Panc1 (cell line): ENCODE results near the gene LYRM4. TPM values are rescaled to one million over a fixed set of nuclear protein-coding genes. Genes with fewer than 3 reads are reported as not detected.

Experiments
- ATAC-seq: fragments of 200-7000 bp; cut with Tn5 transposase; 2 replicates; pipeline ENCODE4 v1.9.1; 2020; ENCODE audit warnings: mild to moderate bottlenecking, moderate library complexity
- BruUV-seq: library from RNA; stranded (reverse); fragments of 400-500 nt; replicated peaks from 2 replicates; lab custom pipeline; 2021; lab: Mats Ljungman, UMichigan
- CTCF ChIA-PET: fragments of 300-600 bp; sonication (Branson Sonifier 250); formaldehyde crosslinking; loops from one replicate; lab custom pipeline; 2022; ENCODE audit warnings: antibody characterized with exemption; lab: Charles Lee
- POLR2A ChIA-PET: fragments of 300-600 bp; sonication (Branson Sonifier 250); formaldehyde crosslinking; loops from one replicate; lab custom pipeline; 2022; ENCODE audit warnings: antibody characterized with exemption; lab: Charles Lee
- DNase-seq: peaks from one replicate; pipeline ENCODE4 v3.0.0-alpha.2; 2010; ENCODE audit warnings: low read depth, low spot score
- H3K27ac ChIP-seq: 2 replicates; pipeline ENCODE4 v1.5.1; 2011; ENCODE audit warnings: mild to moderate bottlenecking, low read length, inconsistent platforms
- H3K27me3 ChIP-seq: fragments of 200-500 bp; sonication (Bioruptor generic); 2 replicates; pipeline ENCODE4 v1.6.0; 2014; ENCODE audit warnings: low read length, inconsistent platforms; ENCODE audit not compliant: control insufficient read depth, insufficient read depth
- H3K36me3 ChIP-seq: fragments of 200-500 bp; sonication (Bioruptor generic); 2 replicates; pipeline ENCODE4 v1.5.1; 2014; ENCODE audit warnings: inconsistent platforms, mild to moderate bottlenecking, low read length, moderate library complexity; ENCODE audit not compliant: control insufficient read depth, insufficient read depth
- H3K4me1 ChIP-seq: 2 replicates; pipeline ENCODE4 v1.5.1; 2011; ENCODE audit warnings: inconsistent platforms, mild to moderate bottlenecking, low read length, moderate library complexity; ENCODE audit not compliant: control insufficient read depth, insufficient read depth
- H3K4me3 ChIP-seq, 2 experiments: 2 replicates each; pipeline ENCODE4 v1.5.1; 2011 to 2012; ENCODE audit warnings: low read depth in 2 of 2, low read length in 2 of 2, mild to moderate bottlenecking in 2 of 2, inconsistent platforms in 1 of 2, moderate library complexity in 1 of 2
- H3K9me3 ChIP-seq: fragments of 200-500 bp; sonication (Bioruptor generic); 2 replicates; pipeline ENCODE4 v1.5.1; 2014; ENCODE audit warnings: low read depth, mild to moderate bottlenecking, inconsistent platforms, low read length, moderate library complexity; ENCODE audit not compliant: control insufficient read depth, insufficient read depth
- POLR2AphosphoS5 ChIP-seq: IDR thresholded peaks from 2 replicates; pipeline ENCODE4 v1.6.1; 2012; ENCODE audit warnings: mild to moderate bottlenecking, low read depth, low read length, moderate library complexity
- SIN3A ChIP-seq: IDR thresholded peaks from 2 replicates; pipeline ENCODE4 v1.6.1; 2012; ENCODE audit warnings: low read depth, mild to moderate bottlenecking, low read length, moderate library complexity, borderline replicate concordance; ENCODE audit not compliant: insufficient read depth
- TCF7L2 ChIP-seq: IDR thresholded peaks from 2 replicates; pipeline ENCODE4 v1.6.1; 2011; ENCODE audit warnings: mild to moderate bottlenecking, low read depth, low read length, inconsistent platforms
- in situ Hi-C: cut with HindIII; loops from 2 replicates; pipeline ENCODE4 v1.10.0; 2016; ENCODE audit warnings: low sequenced_read_pairs, low pct_unique_long_range_greater_than_20kb
- intact Hi-C: fragments of 100-400 bp; cut with micrococcal nuclease; formaldehyde crosslinking; loops from one replicate; pipeline ENCODE4 v1.10.0; 2022; ENCODE audit not compliant: unreplicated experiment
- total RNA-seq: library from RNA; stranded (reverse); gene quantifications from one replicate; pipeline ENCODE4 v1.2.1, GENCODE V29; 2021; ENCODE audit not compliant: unreplicated experiment
- TF ChIP-seq, protein P1 (sequence below): fragments of 450-650 bp; IDR thresholded peaks from 2 replicates; pipeline ENCODE4 v1.5.1; 2017; ENCODE audit warnings: mild to moderate bottlenecking
- TF ChIP-seq, protein P2 (sequence below), 2 experiments: IDR thresholded peaks; 2 replicates each; pipeline ENCODE4 v1.6.1; 2011 to 2012; ENCODE audit warnings: low read depth in 2 of 2, control low read depth in 1 of 2, low read length in 1 of 2, mild to moderate bottlenecking in 1 of 2, moderate library complexity in 1 of 2; ENCODE audit not compliant: insufficient read depth in 1 of 2

LYRM4 gene
- total RNA-seq, 1 experiment from 2014 or later = 27.4 TPM

DNA sequence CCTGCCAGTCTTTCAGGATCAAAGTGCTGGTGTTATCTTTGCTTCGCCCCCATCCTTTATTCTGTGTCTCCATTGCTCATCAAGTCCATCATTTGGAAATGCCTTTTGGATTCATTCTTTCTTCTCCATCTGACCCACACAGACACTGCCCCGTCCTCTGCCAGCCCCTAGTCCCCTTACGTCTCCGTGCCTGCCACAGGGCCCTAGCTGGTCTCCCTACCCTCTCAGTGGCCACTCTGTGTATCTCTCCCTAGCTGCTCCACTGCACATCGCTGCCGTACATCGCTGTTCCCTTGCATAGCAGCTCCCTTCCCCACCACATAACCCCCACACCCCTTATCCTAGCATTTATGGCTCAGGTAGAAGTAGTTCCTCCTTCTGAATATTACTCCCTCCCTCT is 159.9 kb downstream of the LYRM4 start:
- DNase-seq (no peak), ATAC-seq (no peak)
- TF ChIP-seq, protein P1, sequence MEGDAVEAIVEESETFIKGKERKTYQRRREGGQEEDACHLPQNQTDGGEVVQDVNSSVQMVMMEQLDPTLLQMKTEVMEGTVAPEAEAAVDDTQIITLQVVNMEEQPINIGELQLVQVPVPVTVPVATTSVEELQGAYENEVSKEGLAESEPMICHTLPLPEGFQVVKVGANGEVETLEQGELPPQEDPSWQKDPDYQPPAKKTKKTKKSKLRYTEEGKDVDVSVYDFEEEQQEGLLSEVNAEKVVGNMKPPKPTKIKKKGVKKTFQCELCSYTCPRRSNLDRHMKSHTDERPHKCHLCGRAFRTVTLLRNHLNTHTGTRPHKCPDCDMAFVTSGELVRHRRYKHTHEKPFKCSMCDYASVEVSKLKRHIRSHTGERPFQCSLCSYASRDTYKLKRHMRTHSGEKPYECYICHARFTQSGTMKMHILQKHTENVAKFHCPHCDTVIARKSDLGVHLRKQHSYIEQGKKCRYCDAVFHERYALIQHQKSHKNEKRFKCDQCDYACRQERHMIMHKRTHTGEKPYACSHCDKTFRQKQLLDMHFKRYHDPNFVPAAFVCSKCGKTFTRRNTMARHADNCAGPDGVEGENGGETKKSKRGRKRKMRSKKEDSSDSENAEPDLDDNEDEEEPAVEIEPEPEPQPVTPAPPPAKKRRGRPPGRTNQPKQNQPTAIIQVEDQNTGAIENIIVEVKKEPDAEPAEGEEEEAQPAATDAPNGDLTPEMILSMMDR = no peak
- no peak for TF ChIP-seq SIN3A
- BruUV-seq = no TSS peak
- in situ Hi-C loops = no loop called here
- Histone ChIP-seq H3K27me3 (no peaks in the 10 kb centered on the region), H3K27ac (no peak overlapping the region), H3K9me3 (no peaks in the 10 kb centered on the region), H3K4me1 (no peaks in the 10 kb centered on the region), H3K4me3 (no peak overlapping the region), H3K36me3 (no peaks in the 10 kb centered on the region)
- intact Hi-C loops = no loop called here
- CTCF ChIA-PET = no interaction called here
- POLR2A ChIA-PET = no interaction called here

DNA sequence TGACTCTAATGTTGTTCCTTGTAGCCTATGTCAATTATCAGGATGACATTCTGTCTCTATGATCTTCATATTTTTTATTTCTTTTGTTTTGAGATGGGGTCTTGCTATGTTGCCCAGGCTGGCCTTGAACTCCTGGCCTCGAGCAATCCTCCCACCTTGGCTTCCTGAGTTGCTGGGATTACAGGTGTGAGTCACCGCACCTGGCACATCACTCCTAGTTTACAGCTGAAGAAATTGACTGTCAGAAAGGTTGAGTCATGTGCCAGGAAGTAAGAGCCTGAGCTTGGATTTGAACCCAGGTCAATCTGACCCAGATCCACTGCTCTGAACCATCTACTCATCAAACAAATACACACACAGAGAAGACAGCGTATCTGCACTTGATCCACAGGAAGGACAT is 161.2 kb downstream of the LYRM4 start:
- ATAC-seq (no peak), DNase-seq (no peak)
- Histone ChIP-seq H3K4me1 (no peaks in the 10 kb centered on the region), H3K27me3 (no peaks in the 10 kb centered on the region), H3K4me3 (no peak overlapping the region), H3K9me3 (no peaks in the 10 kb centered on the region), H3K27ac (no peak overlapping the region), H3K36me3 (no peaks in the 10 kb centered on the region)
- TF ChIP-seq TCF7L2 (no peak), SIN3A (no peak), POLR2AphosphoS5 (no peak)
- TF ChIP-seq, protein P1 = no peak
- TF ChIP-seq, protein P2, sequence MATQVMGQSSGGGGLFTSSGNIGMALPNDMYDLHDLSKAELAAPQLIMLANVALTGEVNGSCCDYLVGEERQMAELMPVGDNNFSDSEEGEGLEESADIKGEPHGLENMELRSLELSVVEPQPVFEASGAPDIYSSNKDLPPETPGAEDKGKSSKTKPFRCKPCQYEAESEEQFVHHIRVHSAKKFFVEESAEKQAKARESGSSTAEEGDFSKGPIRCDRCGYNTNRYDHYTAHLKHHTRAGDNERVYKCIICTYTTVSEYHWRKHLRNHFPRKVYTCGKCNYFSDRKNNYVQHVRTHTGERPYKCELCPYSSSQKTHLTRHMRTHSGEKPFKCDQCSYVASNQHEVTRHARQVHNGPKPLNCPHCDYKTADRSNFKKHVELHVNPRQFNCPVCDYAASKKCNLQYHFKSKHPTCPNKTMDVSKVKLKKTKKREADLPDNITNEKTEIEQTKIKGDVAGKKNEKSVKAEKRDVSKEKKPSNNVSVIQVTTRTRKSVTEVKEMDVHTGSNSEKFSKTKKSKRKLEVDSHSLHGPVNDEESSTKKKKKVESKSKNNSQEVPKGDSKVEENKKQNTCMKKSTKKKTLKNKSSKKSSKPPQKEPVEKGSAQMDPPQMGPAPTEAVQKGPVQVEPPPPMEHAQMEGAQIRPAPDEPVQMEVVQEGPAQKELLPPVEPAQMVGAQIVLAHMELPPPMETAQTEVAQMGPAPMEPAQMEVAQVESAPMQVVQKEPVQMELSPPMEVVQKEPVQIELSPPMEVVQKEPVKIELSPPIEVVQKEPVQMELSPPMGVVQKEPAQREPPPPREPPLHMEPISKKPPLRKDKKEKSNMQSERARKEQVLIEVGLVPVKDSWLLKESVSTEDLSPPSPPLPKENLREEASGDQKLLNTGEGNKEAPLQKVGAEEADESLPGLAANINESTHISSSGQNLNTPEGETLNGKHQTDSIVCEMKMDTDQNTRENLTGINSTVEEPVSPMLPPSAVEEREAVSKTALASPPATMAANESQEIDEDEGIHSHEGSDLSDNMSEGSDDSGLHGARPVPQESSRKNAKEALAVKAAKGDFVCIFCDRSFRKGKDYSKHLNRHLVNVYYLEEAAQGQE (IDR thresholded peaks at IDR 0.05; ENCODE audit: insufficient read depth in 1 of 2, low read depth in 2 of 2, low read length in 1 of 2) = no peak
- in situ Hi-C loops (no loop called here), intact Hi-C loops (no loop called here)
- no TSS peak for BruUV-seq
- ChIA-PET CTCF (no interaction called here), POLR2A (no interaction called here)
